ENCODE data around the gene RPIA.

The RPIA gene

DNA sequence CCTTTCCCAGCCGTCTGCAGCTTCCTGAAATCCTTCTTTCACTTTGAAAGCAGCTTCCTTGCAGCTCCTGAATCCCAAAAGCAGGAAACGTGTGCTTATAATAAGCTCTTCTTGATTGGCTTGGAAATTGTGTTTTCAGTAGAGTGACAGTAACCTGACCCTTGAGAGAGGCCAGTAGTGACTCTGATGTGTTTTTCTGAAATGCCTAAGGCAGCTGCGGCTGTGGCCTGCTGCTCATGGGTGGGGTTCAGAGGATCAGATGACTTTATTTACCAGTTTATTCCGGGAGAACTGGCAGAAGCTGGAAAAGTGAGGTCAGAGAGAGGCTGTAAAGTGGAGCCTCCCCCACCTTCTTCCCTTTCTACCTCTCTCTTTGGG is 31.9 kb upstream of the RPIA start:
- Histone ChIP-seq H3K4me1 (ENCODE audit: insufficient read depth, low read length, severe bottlenecking) (no peaks in the 10 kb centered on the region), H3K9ac (ENCODE audit: low read length) (no peak overlapping the region), H3K27me3 (ENCODE audit: insufficient read depth, low read length) (no peaks in the 10 kb centered on the region; the same call in 1 of the 2 replicates), H3K36me3 (ENCODE audit: insufficient read depth, low read length) (no peaks in the 10 kb centered on the region), H3K4me3 (ENCODE audit: low read depth, low read length, poor library complexity, severe bottlenecking) (no peak overlapping the region), H3K9me3 (ENCODE audit: low read length) (no peaks in the 10 kb centered on the region), H4K20me1 (ENCODE audit: insufficient read depth, low read length) (no peaks in the 10 kb centered on the region), H3K4me2 (ENCODE audit: low read length) (no peak overlapping the region), H3F3A (ENCODE audit: insufficient read depth, low read length) (no peaks in the 10 kb centered on the region), H3K79me2 (ENCODE audit: insufficient read depth, low read length) (no peaks in the 10 kb centered on the region), H3K27ac (ENCODE audit: low read depth, low read length, poor library complexity, severe bottlenecking) (no peak overlapping the region), H2AFZ (ENCODE audit: low read length) (no peak overlapping the region), H3K9me2 (ENCODE audit: low read depth, low read length) (no peaks in the 10 kb centered on the region)
- no peak for TF ChIP-seq EZH2 (IDR thresholded peaks at IDR 0.05; ENCODE audit: borderline replicate concordance, low read length)
- TF ChIP-seq, protein P1, sequence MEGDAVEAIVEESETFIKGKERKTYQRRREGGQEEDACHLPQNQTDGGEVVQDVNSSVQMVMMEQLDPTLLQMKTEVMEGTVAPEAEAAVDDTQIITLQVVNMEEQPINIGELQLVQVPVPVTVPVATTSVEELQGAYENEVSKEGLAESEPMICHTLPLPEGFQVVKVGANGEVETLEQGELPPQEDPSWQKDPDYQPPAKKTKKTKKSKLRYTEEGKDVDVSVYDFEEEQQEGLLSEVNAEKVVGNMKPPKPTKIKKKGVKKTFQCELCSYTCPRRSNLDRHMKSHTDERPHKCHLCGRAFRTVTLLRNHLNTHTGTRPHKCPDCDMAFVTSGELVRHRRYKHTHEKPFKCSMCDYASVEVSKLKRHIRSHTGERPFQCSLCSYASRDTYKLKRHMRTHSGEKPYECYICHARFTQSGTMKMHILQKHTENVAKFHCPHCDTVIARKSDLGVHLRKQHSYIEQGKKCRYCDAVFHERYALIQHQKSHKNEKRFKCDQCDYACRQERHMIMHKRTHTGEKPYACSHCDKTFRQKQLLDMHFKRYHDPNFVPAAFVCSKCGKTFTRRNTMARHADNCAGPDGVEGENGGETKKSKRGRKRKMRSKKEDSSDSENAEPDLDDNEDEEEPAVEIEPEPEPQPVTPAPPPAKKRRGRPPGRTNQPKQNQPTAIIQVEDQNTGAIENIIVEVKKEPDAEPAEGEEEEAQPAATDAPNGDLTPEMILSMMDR (IDR thresholded peaks at IDR 0.05; ENCODE audit: low read length) = no peak

DNA sequence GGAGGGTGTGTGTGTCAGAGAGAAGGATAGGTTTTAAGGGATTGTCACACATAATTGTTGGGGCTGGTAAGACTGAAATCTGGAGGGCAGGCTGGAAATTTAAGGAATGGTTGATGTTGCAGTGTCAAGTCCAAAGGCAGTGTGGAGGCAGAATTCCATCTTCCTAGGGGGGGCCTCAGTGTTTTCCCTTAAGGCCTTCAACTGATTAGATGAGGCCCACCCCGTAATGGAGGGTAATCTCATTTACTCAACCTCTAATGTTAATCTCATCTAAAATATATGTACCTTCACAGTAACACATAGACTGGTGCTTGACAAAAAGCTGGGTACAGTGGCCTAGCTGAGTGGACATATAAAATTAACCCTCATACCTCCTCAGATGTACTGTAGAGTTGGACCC is 30.9 kb upstream of the RPIA start:
- H3K9me3 ChIP-seq (ENCODE audit: low read length) = no peaks in the 10 kb centered on the region
- H3K9ac ChIP-seq (ENCODE audit: low read length) = no peak overlapping the region
- no peak overlapping the region for H3K27ac ChIP-seq (ENCODE audit: low read depth, low read length, poor library complexity, severe bottlenecking)
- no peaks in the 10 kb centered on the region for H3F3A ChIP-seq (ENCODE audit: insufficient read depth, low read length)
- no peaks in the 10 kb centered on the region for H3K4me1 ChIP-seq (ENCODE audit: insufficient read depth, low read length, severe bottlenecking)
- no peaks in the 10 kb centered on the region for H3K36me3 ChIP-seq (ENCODE audit: insufficient read depth, low read length)
- TF ChIP-seq, protein P1 (IDR thresholded peaks at IDR 0.05; ENCODE audit: low read length) = no peak
- TF ChIP-seq EZH2 (IDR thresholded peaks at IDR 0.05; ENCODE audit: borderline replicate concordance, low read length) = no peak
- H4K20me1 ChIP-seq (ENCODE audit: insufficient read depth, low read length) = no peaks in the 10 kb centered on the region
- H3K9me2 ChIP-seq (ENCODE audit: low read depth, low read length) = no peaks in the 10 kb centered on the region
- no peaks in the 10 kb centered on the region for H3K79me2 ChIP-seq (ENCODE audit: insufficient read depth, low read length)
- no peak overlapping the region for H3K4me3 ChIP-seq (ENCODE audit: low read depth, low read length, poor library complexity, severe bottlenecking)
- H2AFZ ChIP-seq (ENCODE audit: low read length) = no peak overlapping the region
- H3K27me3 ChIP-seq (ENCODE audit: insufficient read depth, low read length) = no peaks in the 10 kb centered on the region; the same call in 1 of the 2 replicates
- no peak overlapping the region for H3K4me2 ChIP-seq (ENCODE audit: low read length)

DNA sequence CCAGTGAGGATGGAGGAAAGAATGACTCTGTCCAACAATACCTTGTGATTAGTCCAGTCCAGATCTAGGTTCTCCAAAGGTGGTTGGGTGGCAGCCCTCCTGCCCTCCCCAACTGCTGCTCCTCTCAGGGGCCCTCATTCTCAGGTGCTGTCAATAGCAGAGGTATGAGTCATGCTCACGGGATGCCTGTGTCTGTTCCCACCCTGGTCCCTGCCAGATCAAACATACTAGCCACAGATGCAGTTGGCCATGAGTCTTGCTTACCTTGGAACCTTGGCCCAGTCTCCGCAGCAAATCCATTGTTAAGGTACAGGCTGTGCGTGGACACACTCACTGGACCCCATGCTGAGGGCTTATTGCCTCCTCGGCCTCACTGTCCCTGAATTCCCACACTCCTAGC is 24.9 kb upstream of the RPIA start:
- Histone ChIP-seq H3K27me3 (ENCODE audit: insufficient read depth, low read length) (no peaks in the 10 kb centered on the region; the same call in 1 of the 2 replicates), H3K36me3 (ENCODE audit: insufficient read depth, low read length) (no peaks in the 10 kb centered on the region), H3K4me3 (ENCODE audit: low read depth, low read length, poor library complexity, severe bottlenecking) (no peak overlapping the region), H3F3A (ENCODE audit: insufficient read depth, low read length) (no peaks in the 10 kb centered on the region), H3K27ac (ENCODE audit: low read depth, low read length, poor library complexity, severe bottlenecking) (no peak overlapping the region), H3K4me2 (ENCODE audit: low read length) (no peak overlapping the region), H3K9ac (ENCODE audit: low read length) (no peak overlapping the region), H3K4me1 (ENCODE audit: insufficient read depth, low read length, severe bottlenecking) (no peaks in the 10 kb centered on the region), H4K20me1 (ENCODE audit: insufficient read depth, low read length) (no peaks in the 10 kb centered on the region), H2AFZ (ENCODE audit: low read length) (no peak overlapping the region), H3K79me2 (ENCODE audit: insufficient read depth, low read length) (no peaks in the 10 kb centered on the region), H3K9me2 (ENCODE audit: low read depth, low read length) (no peaks in the 10 kb centered on the region), H3K9me3 (ENCODE audit: low read length) (no peaks in the 10 kb centered on the region)
- TF ChIP-seq, protein P1 (IDR thresholded peaks at IDR 0.05; ENCODE audit: low read length) = no peak
- no peak for TF ChIP-seq EZH2 (IDR thresholded peaks at IDR 0.05; ENCODE audit: borderline replicate concordance, low read length)

Measured in OCI-LY1 (cell line).